Loucy (cell line): ENCODE results near the gene ASH1L.

ENCODE experiments used
- H2AFZ ChIP-seq: fragments of 200-600 bp; sonication (generic); 2 replicates; pipeline ENCODE4 v1.6.0; 2016; ENCODE audit warnings: antibody characterized with exemption, mild to moderate bottlenecking, low read length, moderate library complexity
- H3F3A ChIP-seq: fragments of 200-600 bp; 2 replicates; pipeline ENCODE4 v1.6.0; 2016; ENCODE audit warnings: antibody characterized with exemption, low read depth, mild to moderate bottlenecking
- H3K27me3 ChIP-seq: fragments of 200-600 bp; sonication (generic); 2 replicates; pipeline ENCODE4 v1.6.1; 2014; ENCODE audit warnings: low read length, mild to moderate bottlenecking; ENCODE audit not compliant: insufficient read depth, poor library complexity, severe bottlenecking
- H3K36me3 ChIP-seq: fragments of 200-600 bp; sonication (generic); 2 replicates; pipeline ENCODE4 v1.6.1; 2016; ENCODE audit warnings: low read length; ENCODE audit not compliant: insufficient read depth
- H3K4me1 ChIP-seq: fragments of 200-600 bp; sonication (generic); 2 replicates; pipeline ENCODE4 v1.5.1; 2014; ENCODE audit warnings: low read length, mild to moderate bottlenecking; ENCODE audit not compliant: insufficient read depth, poor library complexity, severe bottlenecking
- H3K4me2 ChIP-seq: fragments of 200-600 bp; sonication (generic); 2 replicates; pipeline ENCODE4 v1.6.0; 2014; ENCODE audit warnings: antibody characterized with exemption, low read length, low read depth, mild to moderate bottlenecking; ENCODE audit not compliant: poor library complexity, severe bottlenecking
- H3K4me3 ChIP-seq: fragments of 200-600 bp; sonication (generic); 2 replicates; pipeline ENCODE4 v1.5.1; 2014; ENCODE audit warnings: low read length, mild to moderate bottlenecking, mixed read lengths; ENCODE audit not compliant: poor library complexity, severe bottlenecking
- H3K79me2 ChIP-seq: fragments of 200-600 bp; sonication (generic); 2 replicates; pipeline ENCODE4 v1.6.1; 2014; ENCODE audit warnings: low read length; ENCODE audit not compliant: insufficient read depth
- H3K9ac ChIP-seq: fragments of 200-600 bp; sonication (generic); 2 replicates; pipeline ENCODE4 v1.6.0; 2014; ENCODE audit warnings: mild to moderate bottlenecking, low read depth, low read length, moderate library complexity; ENCODE audit not compliant: poor library complexity, severe bottlenecking
- H3K9me2 ChIP-seq: fragments of 200-600 bp; sonication (generic); replicated peaks from 2 replicates; pipeline ENCODE4 v1.6.1; 2016; ENCODE audit warnings: low read depth, low read length, mixed read lengths
- H3K9me3 ChIP-seq: fragments of 200-600 bp; sonication (generic); 2 replicates; pipeline ENCODE4 v1.6.1; 2014; ENCODE audit warnings: mild to moderate bottlenecking, antibody characterized with exemption, low read length, low read depth; ENCODE audit not compliant: insufficient read depth
- H4K20me1 ChIP-seq: fragments of 200-600 bp; sonication (generic); 2 replicates; pipeline ENCODE4 v1.6.0; 2014; ENCODE audit warnings: antibody characterized with exemption, low read length, mild to moderate bottlenecking; ENCODE audit not compliant: insufficient read depth, poor library complexity, severe bottlenecking
- CTCF ChIP-seq: fragments of 200-600 bp; sonication (generic); conservative IDR thresholded peaks from 2 replicates; pipeline ENCODE4 v1.5.1; 2014; ENCODE audit warnings: mild to moderate bottlenecking, antibody characterized with exemption, low read length
- EZH2phosphoT487 ChIP-seq: fragments of 200-600 bp; IDR thresholded peaks from 2 replicates; pipeline ENCODE4 v1.6.1; 2018; ENCODE audit warnings: antibody characterized with exemption, mild to moderate bottlenecking, moderate library complexity, borderline replicate concordance

The ASH1L gene

GRCh38 chr1:155308493-155309422 is 253.8 kb downstream of the ASH1L start, which contains the start of gene FDPS:
TSS of gene FDPS (plus strand) at chr1:155308866. CDS start at chr1:155309790, 924 bp downstream.
- Histone ChIP-seq H3K27me3 (peaks cover 5% of the 10 kb centered on the region), H3K9me2 (no peaks in the 10 kb centered on the region), H3K9me3 (no peaks in the 10 kb centered on the region), H4K20me1 (peaks cover 26% of the 10 kb centered on the region), H3F3A (peaks cover 9% of the 10 kb centered on the region), H3K36me3 (peaks cover 10% of the 10 kb centered on the region; the same call in 1 of the 2 replicates), H3K4me2 (peak within 1 kb of the TSS; percentile 80), H3K4me3 (peak within 1 kb of the TSS; percentile 96), H3K79me2 (peaks cover 51% of the 10 kb centered on the region), H3K4me1 (peaks cover 54% of the 10 kb centered on the region), H2AFZ (peak within 1 kb of the TSS; percentile 26; the same call in 1 of the 2 replicates), H3K9ac (peak within 1 kb of the TSS; percentile 100)
- TF ChIP-seq CTCF (no peak), EZH2phosphoT487 (no peak)

GRCh38 chr1:155307247-155307740 is 255.3 kb downstream of the ASH1L start:
- TF ChIP-seq CTCF (peak; percentile 61), EZH2phosphoT487 (no peak)
- H3K9ac ChIP-seq = peak overlapping the region; percentile 89
- peaks cover 9% of the 10 kb centered on the region for H3F3A ChIP-seq
- H3K79me2 ChIP-seq = peaks cover 36% of the 10 kb centered on the region
- H4K20me1 ChIP-seq = peaks cover 24% of the 10 kb centered on the region
- no peaks in the 10 kb centered on the region for H3K9me2 ChIP-seq
- H3K4me2 ChIP-seq = peak overlapping the region; percentile 80
- no peak overlapping the region for H2AFZ ChIP-seq
- H3K4me3 ChIP-seq = peak overlapping the region; percentile 96
- H3K9me3 ChIP-seq = no peaks in the 10 kb centered on the region
- peaks cover 47% of the 10 kb centered on the region for H3K4me1 ChIP-seq
- H3K27me3 ChIP-seq = peaks cover 5% of the 10 kb centered on the region
- H3K36me3 ChIP-seq = peaks cover 3% of the 10 kb centered on the region; the same call in 1 of the 2 replicates

- Histone ChIP-seq H3K79me2 (peaks cover 23% of the 10 kb centered on the region), H3K4me3 (no peak overlapping the region), H3K9me2 (no peaks in the 10 kb centered on the region), H4K20me1 (peaks cover 11% of the 10 kb centered on the region), H3K36me3 (no peaks in the 10 kb centered on the region), H3F3A (peaks cover 9% of the 10 kb centered on the region), H3K4me1 (peaks cover 37% of the 10 kb centered on the region), H2AFZ (no peak overlapping the region), H3K9ac (peak overlapping the region; percentile 51), H3K9me3 (no peaks in the 10 kb centered on the region), H3K4me2 (peak overlapping the region; percentile 80), H3K27me3 (peaks cover 5% of the 10 kb centered on the region)
- TF ChIP-seq EZH2phosphoT487 (no peak), CTCF (no peak)
Observed at GRCh38 chr1:155305881-155306391, 256.7 kb downstream of the ASH1L start.
